ENCODE data around the gene RGR.
"Not testable (repeated sequence)": the region's sequence is repeated elsewhere in the genome, so short reads cannot be mapped to it uniquely, and the experiment has no call there.

The RGR gene

DNA sequence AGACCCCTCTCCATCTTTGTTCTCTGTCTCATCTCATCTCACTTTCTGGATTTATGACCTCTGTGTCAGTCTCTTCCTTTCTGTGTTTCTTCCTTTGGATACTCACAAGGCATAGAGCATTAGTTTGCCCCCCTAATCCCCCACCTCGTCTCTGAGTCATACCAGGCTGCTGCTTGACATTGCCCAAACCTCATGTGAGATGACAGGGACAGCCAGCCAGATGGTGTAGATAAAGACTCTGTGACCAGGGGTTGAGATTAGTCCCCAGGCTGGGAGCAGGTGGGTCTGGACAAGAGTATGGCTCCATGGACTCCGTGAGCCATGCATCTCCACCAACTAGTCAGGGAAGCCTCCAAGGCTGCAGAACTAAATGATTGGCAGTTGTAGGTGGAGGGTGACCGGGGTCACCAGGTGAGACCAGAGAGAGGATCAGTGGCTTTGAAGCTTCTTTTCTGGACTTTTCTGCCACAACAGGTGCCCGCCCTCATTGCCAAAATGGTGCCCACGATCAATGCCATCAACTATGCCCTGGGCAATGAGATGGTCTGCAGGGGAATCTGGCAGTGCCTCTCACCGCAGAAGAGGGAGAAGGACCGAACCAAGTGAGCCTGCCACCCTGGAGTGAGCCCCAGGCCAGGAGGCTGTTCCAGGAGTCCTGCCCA, 13.3 kb downstream of the RGR start:
- DNase-seq (ENCODE audit: low spot score) = no peak

DNA sequence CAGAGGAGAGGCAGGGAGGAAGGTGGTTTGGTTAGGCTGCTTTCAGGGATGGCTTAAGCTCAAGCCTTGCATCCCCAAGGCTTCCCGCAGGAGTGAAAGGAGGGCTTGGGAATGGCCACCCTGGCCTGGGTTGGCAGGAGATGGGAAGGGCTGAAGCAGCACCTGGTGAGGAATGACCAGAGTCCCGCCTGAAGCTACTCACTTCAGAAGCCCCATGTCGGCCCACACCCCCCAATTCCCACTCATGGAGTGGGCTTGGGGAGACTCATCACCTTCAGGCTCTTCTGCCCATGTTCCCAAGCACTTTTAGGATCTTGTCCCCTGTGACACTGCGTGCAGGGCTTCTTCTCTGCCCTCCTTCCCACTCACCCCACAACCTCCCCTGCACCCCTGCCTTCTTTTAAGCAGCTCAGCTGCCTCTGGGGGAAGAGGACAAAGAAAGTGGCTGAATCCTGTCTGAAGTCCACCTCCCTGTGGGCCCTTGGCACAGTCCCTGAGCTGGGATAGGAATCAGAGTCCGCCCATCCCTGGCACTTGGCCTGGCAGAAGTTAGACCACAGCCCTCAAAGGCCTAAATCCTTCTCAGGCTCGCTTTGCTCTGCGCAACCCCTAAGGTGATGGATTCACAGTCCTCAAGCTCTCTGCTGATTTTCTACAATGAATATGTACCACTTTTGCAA, 16.5 kb downstream of the RGR start:
- no peak for DNase-seq (ENCODE audit: low spot score)

DNA sequence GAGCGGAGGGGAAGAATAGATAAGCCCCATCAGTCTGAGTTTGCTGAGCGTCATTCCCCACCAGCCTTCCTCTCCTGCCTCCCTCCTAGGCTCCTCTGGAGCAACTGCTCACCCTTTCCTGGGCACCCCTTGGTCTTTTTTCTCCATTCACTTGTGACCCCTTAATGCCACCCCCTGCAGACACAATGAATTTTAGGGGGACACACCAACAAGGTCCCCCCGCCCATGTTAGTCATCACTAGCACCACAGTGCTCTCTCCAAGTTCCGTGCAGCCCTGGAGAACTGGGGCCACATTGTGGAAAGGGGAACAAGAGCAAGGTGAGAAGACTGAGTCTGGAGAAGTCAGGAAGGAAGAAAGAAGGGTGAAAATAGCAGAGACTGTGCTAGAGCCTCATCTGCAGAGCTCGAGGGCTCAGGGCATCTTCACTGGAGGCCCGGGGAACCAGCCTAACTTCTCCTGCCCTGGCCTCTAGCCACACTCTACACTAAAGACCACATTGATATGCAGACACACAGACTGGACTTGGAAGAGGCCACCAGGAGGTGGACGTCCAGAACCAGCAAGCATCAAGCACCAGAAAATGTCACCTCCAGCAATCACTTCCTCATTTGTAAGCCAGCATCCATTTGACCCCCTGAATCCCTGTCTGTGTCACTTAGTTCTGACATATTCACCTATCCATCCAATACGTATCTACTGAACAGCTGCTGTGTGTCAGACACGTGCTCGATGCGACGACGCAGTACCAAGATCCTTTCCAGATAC, 17.5 kb downstream of the RGR start:
- DNase-seq (ENCODE audit: low spot score) = no peak

DNA sequence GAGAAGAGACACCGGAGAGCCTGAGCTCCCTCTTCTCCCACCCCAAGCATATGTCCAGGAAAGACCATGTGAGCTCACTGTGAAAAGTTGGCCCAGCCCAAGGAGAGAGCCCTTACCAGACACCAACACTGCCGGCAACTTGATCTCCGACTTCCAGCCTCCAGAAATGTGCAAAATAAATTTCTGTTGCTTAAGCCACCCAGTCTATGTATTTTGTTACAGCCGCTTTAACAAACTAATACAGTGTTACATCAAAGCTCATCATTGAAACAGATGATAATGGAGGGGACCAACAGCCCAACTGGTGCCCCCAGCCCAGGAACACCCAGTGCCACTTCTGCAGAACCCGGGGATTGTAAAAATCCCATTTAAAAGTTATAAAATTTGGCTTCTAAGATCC, 18.9 kb downstream of the RGR start:
- no peak for DNase-seq (ENCODE audit: low spot score)

DNA sequence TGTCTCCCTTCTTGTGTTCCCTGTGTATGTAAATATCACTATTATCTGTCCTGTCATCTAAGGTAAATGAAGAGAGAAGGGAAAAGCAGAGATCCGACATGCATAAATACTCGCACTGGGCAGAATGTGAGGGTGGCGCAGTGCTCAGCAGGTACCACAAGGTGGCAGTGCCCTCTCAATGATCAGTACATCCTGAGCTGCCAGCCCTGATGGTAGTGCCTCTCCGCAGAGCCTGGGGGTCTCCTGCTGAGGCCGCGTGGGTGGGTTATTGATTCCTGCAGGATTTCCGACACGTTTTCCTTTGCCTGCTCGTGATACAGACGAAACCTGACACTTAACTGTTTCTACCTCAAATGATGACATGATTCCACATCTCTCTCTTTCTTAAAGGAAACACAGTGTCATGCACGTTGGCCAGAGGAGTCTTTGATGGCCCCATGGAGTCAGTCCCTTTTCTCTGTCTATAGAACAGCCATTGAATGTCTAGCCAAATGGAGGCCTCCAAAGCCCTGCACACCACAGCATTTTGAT, 19.8 kb downstream of the RGR start:
- DNase-seq (ENCODE audit: low spot score) = peak; percentile 56

DNA sequence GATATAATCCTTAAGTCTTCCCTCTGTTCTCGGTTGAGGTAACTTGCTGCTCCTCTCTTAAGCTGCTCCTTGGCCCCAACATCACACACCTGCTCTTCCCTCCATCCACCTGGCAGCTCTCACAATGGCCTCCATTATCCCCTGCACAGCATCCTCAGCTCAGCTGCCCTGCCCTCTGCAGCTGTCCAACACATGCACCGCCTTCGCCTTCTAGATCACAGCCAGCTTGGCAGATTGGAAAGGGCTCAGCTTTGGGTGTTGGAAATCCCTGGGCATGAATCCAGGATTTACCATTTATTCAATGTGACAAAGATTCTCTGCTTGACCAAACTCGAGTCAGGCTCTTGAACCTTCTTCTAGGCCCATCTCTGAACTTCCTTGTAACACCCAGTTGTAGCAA, 20.6 kb downstream of the RGR start:
- no peak for DNase-seq (ENCODE audit: low spot score)

DNA sequence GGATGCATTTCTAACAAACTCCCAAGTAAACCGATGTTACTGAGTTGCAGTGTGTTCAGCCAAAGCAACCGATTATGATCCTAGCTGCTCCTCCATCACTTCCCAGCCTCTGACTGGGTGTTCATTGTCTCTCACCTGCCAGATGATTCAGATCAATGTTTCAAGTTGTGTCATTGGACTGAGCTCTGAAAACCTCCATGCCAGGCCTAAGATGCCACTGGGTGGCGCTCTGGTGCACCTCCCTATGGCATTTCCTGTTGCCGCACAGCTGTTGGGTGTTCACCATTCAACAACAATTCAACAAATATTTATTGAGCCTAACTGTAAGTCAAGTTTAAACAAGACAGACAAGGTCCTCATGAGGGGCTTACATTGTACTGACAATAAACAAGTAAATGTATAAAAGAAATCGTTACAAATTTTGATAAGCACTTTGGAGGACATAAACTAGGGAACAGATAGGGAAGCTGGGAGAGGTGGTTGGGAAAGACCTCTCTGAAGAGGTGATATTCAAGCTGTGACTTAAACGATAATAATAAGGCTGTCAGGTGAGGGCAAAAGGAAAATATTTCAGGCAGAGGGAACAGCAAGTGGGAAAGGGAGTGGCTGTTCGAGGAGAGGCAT, 22.8 kb downstream of the RGR start:
- DNase-seq (ENCODE audit: low spot score) = peak; percentile 29

DNA sequence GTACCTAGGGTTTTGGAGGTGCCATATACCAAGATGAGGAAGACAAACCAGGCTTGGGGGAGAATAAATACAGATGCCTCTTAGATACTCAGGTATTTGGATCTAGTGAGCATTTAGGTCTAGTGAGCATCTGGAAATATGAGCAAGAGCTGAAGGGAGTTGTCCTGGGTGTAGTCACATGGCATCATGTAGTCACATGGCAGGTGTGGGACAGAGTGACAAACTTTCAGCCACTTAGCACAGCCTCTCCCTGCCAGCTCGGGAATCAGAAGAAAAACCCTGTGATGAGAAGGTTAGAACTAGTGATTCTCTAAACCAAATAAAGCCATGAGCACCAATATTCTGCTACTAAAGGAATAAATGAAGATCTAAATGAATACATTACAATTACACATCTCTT, 24.3 kb downstream of the RGR start:
- DNase-seq (ENCODE audit: low spot score) = no peak

DNA sequence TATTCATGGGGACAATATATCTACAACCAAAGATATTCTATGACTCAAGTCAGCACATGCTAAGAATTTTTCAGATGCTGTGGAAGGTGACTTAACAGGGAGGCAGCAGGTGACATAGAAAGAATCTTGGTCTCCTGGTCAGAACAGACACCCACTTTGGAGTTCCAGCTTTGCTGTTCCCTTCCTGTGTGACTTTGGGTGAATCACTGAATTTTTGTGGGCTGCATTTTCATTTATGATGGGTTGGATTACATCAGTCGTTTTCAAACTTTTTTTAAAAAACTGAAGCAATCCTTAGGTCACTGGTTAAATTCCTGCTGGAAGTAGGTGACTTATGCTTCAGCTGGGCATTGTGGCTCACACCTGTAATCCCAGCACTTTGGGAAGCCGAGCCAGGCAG, 24.9 kb downstream of the RGR start:
- DNase-seq (ENCODE audit: low spot score) = no peak

DNA sequence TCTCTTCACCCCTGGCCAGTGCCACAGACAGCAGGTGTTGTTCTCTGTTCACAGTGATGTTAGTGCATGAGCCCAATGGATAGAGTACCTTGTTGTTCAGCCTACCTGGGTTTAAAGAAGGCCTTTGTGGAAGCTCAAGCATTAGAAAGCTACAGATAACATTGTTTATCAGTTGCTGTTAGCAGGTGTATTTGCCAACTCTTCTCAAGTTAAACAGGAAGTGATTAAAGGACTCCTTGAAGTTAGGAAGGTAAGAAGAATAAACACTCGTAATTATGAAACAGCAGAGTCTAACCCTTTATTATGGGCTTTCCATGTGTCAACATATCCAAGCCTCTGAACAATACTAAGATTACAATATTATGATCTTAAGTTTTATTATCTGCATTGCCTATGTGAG, 25.9 kb downstream of the RGR start:
- DNase-seq (ENCODE audit: low spot score) = no peak

DNA sequence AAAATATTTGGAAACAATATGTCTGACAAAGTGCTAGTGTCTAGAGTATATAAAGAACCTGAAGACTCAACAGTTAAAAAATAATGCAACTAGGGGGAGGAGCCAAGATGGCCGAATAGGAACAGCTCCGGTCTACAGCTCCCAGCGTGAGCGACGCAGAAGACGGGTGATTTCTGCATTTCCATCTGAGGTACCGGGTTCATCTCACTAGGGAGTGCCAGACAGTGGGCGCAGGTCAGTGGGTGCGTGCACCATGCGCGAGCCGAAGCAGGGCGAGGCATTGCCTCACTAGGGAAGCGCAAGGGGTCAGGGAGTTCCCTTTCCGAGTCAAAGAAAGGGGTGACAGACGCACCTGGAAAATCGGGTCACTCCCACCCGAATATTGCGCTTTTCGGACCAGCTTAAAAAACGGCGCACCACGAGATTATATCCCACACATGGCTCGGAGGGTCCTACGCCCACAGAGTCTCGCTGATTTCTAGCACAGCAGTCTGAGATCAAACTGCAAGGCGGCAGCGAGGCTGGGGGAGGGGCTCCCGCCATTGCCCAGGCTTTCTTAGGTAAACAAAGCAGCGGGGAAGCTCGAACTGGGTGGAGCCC, 35.1 kb downstream of the RGR start:
- not testable (repeated sequence) for DNase-seq (ENCODE audit: low spot score)

DNA sequence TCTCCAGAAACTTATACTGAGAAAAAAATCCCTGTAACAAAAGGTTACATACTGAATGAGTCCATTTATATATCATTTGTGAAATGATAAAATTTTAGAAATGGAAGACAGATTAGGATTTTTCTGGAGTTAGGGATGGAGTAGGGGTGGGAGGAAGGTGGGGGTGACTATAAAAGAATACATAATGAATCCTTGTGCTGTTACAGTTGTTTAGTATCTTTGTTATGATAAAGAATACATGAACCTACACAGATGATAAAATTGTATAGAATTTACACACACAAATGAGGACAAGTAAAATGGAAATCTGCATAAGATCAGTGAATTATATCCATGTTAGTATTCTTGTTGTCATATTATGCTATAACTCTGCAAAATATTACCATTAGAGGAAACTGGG, 41.8 kb downstream of the RGR start:
- DNase-seq (ENCODE audit: low spot score) = no peak

DNA sequence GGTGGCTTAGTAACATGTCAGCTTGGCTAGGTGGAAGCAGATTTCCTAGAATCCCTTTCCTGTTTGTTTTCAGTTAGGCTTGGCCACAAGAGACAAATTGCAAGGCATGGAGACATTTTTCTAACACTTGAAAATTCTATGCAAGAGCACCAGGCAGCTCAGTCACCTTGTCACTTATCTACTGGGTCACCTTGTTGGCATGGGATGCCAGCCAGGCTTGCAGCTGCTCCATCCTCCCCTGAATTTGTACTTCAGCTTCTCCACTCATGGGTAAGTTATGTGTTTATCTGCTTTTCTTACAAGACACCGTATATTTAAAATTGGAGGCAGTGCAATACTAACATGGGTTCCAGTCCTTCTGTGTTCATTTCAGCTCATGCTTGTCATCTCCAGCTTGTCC, 43.3 kb downstream of the RGR start:
- DNase-seq (ENCODE audit: low spot score) = no peak

DNA sequence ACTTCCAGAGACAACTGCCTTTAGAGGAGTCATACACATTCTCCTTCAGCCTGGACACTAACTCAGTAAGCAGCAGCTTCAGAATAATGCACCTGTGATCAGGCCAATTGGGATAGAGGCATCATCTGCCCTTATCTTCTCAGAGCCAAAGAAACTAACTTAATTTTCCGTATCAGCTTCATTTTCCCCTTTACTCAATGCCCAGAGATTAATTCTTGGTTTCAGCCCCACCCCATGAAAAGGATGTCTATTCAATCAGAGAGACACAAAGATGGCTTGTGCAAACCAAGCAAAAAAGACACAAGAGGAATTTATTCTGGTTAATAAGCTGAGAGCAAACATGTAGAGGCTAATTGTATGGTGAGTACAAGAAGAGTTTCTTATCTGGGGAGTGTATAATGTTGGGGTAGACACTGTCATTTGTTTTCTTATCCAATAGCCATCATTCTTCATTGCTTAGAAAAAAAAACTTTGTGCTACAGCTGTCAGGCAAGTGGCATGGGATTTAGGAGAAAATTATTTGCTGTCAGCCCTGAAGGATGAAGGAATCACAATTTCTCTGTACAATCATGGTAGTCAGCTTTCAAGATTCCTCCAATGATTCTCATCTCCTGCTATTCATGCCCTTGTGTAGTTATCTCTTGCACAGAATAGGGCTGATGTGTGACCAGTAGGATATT, 44.8 kb downstream of the RGR start:
- no peak for DNase-seq (ENCODE audit: low spot score)

DNA sequence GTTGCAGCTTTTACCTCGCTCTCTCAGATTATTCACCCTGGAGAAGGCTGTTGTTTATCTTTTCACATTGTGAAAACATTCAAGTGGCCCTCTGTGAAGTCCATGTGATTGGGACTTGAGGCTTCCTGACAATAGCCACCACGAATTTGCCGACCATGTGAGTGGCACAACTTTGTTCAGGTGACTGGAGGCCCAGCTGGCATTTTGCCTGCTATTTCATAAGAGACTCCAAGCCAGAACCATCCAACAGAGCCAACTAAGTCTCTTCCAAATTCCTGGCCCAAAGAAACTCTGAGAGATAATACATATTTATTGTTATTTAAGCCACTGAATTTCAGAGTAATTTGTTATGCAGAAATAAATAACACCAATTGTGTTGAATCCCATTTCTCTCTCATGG, 45.4 kb downstream of the RGR start:
- DNase-seq (ENCODE audit: low spot score) = no peak

DNA sequence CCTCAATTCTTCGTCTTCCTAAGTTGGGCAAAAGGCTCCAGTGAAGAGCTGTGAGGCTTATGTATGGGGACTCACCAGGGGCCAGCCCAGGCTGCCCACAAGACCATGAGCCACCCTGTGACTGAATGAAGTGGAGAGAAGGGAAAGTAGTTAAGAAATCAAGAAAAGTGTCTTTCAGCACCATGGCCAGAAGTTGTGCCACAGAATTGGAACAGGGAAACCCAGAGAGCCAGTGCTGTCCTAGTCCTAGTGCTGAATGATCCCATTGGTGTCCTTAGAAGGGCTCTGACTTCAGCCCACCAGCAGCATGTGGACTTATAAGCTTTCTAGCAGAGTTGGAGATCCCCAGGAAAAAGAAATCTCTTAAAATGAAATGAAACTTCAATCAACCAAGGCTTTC, 46.5 kb downstream of the RGR start:
- no peak for DNase-seq (ENCODE audit: low spot score)

DNA sequence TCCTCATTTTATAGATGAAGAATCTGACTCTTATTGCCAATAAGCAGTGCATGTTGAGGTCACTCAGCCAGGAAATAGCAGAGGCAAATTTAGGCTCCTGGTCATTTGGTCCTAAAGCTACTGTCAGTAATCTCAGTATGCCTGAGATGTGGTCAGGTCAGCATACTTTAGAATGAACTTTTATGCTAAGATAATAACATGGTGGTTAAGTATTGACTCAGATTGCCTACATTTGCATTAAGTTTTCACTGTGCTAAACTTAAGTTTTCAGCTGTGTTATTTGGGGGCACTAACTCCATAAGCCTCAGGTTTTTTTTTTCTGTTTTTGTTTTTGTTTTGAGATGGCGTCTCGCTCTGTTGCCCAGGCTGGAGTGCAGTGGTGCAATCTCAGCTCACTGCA, 47.6 kb downstream of the RGR start:
- no peak for DNase-seq (ENCODE audit: low spot score)

DNA sequence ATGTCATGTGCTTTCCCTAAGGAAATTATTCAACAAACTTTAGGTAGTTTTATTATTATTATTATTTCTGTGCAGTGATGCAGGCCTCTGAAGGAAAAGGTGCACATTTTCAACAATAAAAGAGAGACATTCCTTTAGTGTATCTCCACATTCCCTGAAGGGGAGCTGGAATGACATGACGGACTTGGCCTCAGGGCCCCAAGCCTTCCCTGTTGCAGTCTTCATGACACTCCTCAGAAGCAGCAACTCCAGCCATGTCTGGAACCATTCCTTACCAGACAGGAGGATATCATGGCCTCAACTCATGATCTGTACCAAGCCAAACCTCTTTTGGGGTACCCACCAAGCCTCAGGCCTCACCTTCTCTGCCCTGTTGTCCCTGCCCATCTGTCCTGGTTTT, 48.3 kb downstream of the RGR start:
- DNase-seq (ENCODE audit: low spot score) = no peak

DNA sequence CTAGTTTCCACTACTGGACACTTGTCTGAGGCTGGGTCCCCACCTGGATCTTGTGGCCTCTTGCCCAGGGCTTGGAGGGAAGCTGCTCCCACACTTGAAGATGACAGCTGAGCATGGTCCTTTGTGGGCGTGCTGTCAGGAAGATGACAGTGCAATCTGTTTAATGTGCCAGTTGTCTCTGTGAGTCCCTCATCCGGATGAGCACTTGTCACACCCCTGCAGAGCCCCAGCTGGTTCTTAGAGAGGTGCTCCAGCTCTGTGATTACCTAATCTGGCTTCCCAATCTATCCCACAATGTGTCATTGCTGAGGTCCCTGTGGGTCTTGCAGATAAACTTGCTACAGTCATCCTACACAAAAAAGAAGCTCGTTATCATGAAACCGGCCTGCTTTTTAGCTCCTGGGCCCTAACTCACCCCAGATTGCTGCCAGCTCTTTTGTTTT, 48.7 kb downstream of the RGR start:
- peak; percentile 76 for DNase-seq (ENCODE audit: low spot score)

DNA sequence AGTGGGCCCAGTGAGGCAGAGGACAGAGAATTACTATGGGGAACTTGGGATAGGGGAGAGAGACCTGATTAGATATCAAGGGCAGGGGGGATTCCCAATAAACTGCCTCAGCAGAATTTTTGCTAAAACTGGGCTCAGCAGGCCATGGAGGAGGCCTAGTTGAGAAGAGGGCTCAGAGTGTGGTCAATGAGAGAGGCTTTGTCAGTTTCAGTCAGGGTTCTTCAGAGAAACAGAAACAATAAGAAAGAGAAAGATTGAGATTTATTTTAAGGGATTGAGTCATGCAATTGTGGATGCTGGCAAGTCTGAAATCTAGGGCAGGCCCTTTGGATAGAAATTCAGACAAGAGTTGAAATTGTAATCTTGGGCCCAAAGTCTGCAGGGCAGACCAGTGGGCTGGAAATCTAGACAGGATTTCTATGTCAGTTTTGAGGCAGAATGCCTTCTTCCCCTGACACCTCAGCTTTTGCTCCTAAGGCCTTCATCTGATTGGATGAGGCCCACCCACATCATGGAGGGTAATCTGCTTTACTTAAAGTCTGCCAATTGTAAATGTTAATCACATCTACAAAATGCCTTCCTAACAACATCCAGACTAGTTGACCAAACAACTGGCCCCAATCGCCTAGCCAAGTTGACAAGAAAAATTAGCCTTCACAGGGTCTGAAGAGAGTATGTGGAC, 50.1 kb downstream of the RGR start:
- DNase-seq (ENCODE audit: low spot score) = no peak

Measured in putamen (tissue), 1 donor.